HEK293 (cell line): ENCODE results near the gene SOX6.

Experiments used
- CTCF ChIA-PET: fragments of 350-600 bp; formaldehyde crosslinking; extraction: SDS; loops from one replicate; lab custom pipeline; 2021; ENCODE audit warnings: antibody characterized with exemption; lab: Yijun Ruan, JAX
- POLR2A ChIA-PET: fragments of 300-600 bp; formaldehyde crosslinking; extraction: SDS; loops from one replicate; lab custom pipeline; 2020; ENCODE audit warnings: antibody characterized with exemption, inconsistent platforms; lab: Yijun Ruan, JAX
- H3K27ac ChIP-seq: fragments of 200-500 bp; sonication (Bioruptor generic); 2 replicates; pipeline ENCODE4 v1.5.1; 2014; ENCODE audit warnings: low read depth, low read length, control low read depth, inconsistent platforms; ENCODE audit errors: extremely low read depth
- H3K36me3 ChIP-seq, 2 experiments: fragments of 200-500 bp in 1 of 2; sonication (Bioruptor generic) in 1 of 2; 1 replicate in 1 of 2; 2 replicates in 1 of 2; pipeline ENCODE4 v1.5.1; 2014 to 2017; ENCODE audit warnings: inconsistent platforms in 2 of 2, low read length in 2 of 2; ENCODE audit not compliant: control insufficient read depth in 2 of 2, insufficient read depth in 1 of 2
- H3K4me1 ChIP-seq: fragments of 200-500 bp; sonication (Bioruptor generic); 2 replicates; pipeline ENCODE4 v1.5.1; 2014; ENCODE audit warnings: mild to moderate bottlenecking, low read length, inconsistent platforms; ENCODE audit not compliant: control insufficient read depth, insufficient read depth
- H3K4me3 ChIP-seq: 2 replicates; pipeline ENCODE4 v1.5.1; 2011; ENCODE audit warnings: low read depth, mild to moderate bottlenecking, control low read depth, low read length, moderate library complexity
- H3K9me3 ChIP-seq: fragments of 200-500 bp; sonication (Bioruptor generic); 2 replicates; pipeline ENCODE4 v1.5.1; 2014; ENCODE audit warnings: low read depth, low read length, inconsistent platforms; ENCODE audit not compliant: control insufficient read depth, insufficient read depth
- BCL11B ChIP-seq: fragments of 450-650 bp; formaldehyde crosslinking; IDR thresholded peaks from 2 replicates; pipeline ENCODE4 v1.5.1; 2016; ENCODE audit warnings: low read depth, missing biosample characterization, missing genetic modification characterization
- GLIS1 ChIP-seq: fragments of 450-650 bp; formaldehyde crosslinking; IDR thresholded peaks from 2 replicates; pipeline ENCODE4 v1.5.1; 2016; ENCODE audit warnings: missing biosample characterization, missing genetic modification characterization
- INSM2 ChIP-seq: fragments of 450-650 bp; formaldehyde crosslinking; IDR thresholded peaks from 2 replicates; pipeline ENCODE4 v1.5.1; 2016; ENCODE audit warnings: missing biosample characterization, missing genetic modification characterization
- KLF9 ChIP-seq: fragments of 450-650 bp; formaldehyde crosslinking; IDR thresholded peaks from 2 replicates; pipeline ENCODE4 v1.5.1; 2016; ENCODE audit warnings: missing biosample characterization, missing genetic modification characterization, low read depth
- MZF1 ChIP-seq: fragments of 450-650 bp; formaldehyde crosslinking; IDR thresholded peaks from 2 replicates; pipeline ENCODE4 v1.5.1; 2017; ENCODE audit warnings: missing biosample characterization, missing genetic modification characterization, borderline replicate concordance
- PRDM1 ChIP-seq: fragments of 450-650 bp; formaldehyde crosslinking; IDR thresholded peaks from 2 replicates; pipeline ENCODE4; 2016; ENCODE audit warnings: missing biosample characterization, missing genetic modification characterization
- PRDM6 ChIP-seq: fragments of 450-650 bp; formaldehyde crosslinking; IDR thresholded peaks from 2 replicates; pipeline ENCODE4 v1.5.1; 2017; ENCODE audit warnings: missing biosample characterization, missing genetic modification characterization
- SP7 ChIP-seq: fragments of 450-650 bp; formaldehyde crosslinking; IDR thresholded peaks from 2 replicates; pipeline ENCODE4 v1.5.1; 2016; ENCODE audit warnings: missing biosample characterization, missing genetic modification characterization
- ZBTB1 ChIP-seq: fragments of 450-650 bp; formaldehyde crosslinking; IDR thresholded peaks from 2 replicates; pipeline ENCODE4 v1.5.1; 2016; ENCODE audit warnings: missing biosample characterization, missing genetic modification characterization
- ZBTB21 ChIP-seq: fragments of 450-650 bp; formaldehyde crosslinking; IDR thresholded peaks from 2 replicates; pipeline ENCODE4 v1.5.1; 2017; ENCODE audit warnings: missing biosample characterization, missing genetic modification characterization
- ZFHX2 ChIP-seq: fragments of 450-650 bp; formaldehyde crosslinking; conservative IDR thresholded peaks from 2 replicates; pipeline ENCODE4 v1.5.1; 2016; ENCODE audit warnings: missing biosample characterization, missing genetic modification characterization
- ZNF121 ChIP-seq: fragments of 450-650 bp; formaldehyde crosslinking; IDR thresholded peaks from 2 replicates; pipeline ENCODE4 v1.5.1; 2016; ENCODE audit warnings: missing biosample characterization, missing genetic modification characterization
- ZNF146 ChIP-seq: fragments of 450-650 bp; formaldehyde crosslinking; IDR thresholded peaks from 2 replicates; pipeline ENCODE4 v1.5.1; 2016; ENCODE audit warnings: missing biosample characterization, missing genetic modification characterization
- ZNF16 ChIP-seq: fragments of 450-650 bp; formaldehyde crosslinking; IDR thresholded peaks from 2 replicates; pipeline ENCODE4 v1.5.1; 2016; ENCODE audit warnings: low read depth, missing biosample characterization, missing genetic modification characterization
- ZNF23 ChIP-seq: fragments of 450-650 bp; formaldehyde crosslinking; IDR thresholded peaks from 2 replicates; pipeline ENCODE4 v1.5.1; 2016; ENCODE audit warnings: missing biosample characterization, missing genetic modification characterization, borderline replicate concordance
- ZNF24 ChIP-seq: fragments of 450-650 bp; formaldehyde crosslinking; IDR thresholded peaks from 2 replicates; pipeline ENCODE4 v1.5.1; 2016; ENCODE audit warnings: missing biosample characterization, missing genetic modification characterization
- ZNF366 ChIP-seq: fragments of 450-650 bp; formaldehyde crosslinking; conservative IDR thresholded peaks from 2 replicates; pipeline ENCODE4 v1.5.1; 2016; ENCODE audit warnings: missing biosample characterization, missing genetic modification characterization
- ZNF398 ChIP-seq: fragments of 450-650 bp; formaldehyde crosslinking; IDR thresholded peaks from 2 replicates; pipeline ENCODE4 v1.5.1; 2017; ENCODE audit warnings: missing biosample characterization, missing genetic modification characterization
- ZNF426 ChIP-seq: fragments of 450-650 bp; formaldehyde crosslinking; IDR thresholded peaks from 2 replicates; pipeline ENCODE4 v1.5.1; 2017; ENCODE audit warnings: missing biosample characterization, missing genetic modification characterization, mild to moderate bottlenecking, inconsistent platforms, moderate library complexity
- ZNF501 ChIP-seq: fragments of 450-650 bp; formaldehyde crosslinking; IDR thresholded peaks from 2 replicates; pipeline ENCODE4 v1.5.1; 2016; ENCODE audit warnings: missing biosample characterization, missing genetic modification characterization
- ZNF514 ChIP-seq: fragments of 450-650 bp; formaldehyde crosslinking; IDR thresholded peaks from 2 replicates; pipeline ENCODE4 v1.5.1; 2016; ENCODE audit warnings: missing biosample characterization, missing genetic modification characterization
- ZNF596 ChIP-seq: fragments of 450-650 bp; IDR thresholded peaks from 2 replicates; pipeline ENCODE4 v1.5.0; 2018; ENCODE audit warnings: missing biosample characterization, mild to moderate bottlenecking, missing genetic modification characterization, moderate library complexity
- ZNF610 ChIP-seq: fragments of 450-650 bp; formaldehyde crosslinking; IDR thresholded peaks from 2 replicates; pipeline ENCODE4 v1.5.1; 2016; ENCODE audit warnings: missing biosample characterization, missing genetic modification characterization, borderline replicate concordance
- ZNF776 ChIP-seq: fragments of 450-650 bp; formaldehyde crosslinking; IDR thresholded peaks from 2 replicates; pipeline ENCODE4 v1.5.0; 2017; ENCODE audit warnings: missing biosample characterization, missing genetic modification characterization, borderline replicate concordance
- ZNF837 ChIP-seq: fragments of 450-650 bp; formaldehyde crosslinking; IDR thresholded peaks from 2 replicates; pipeline ENCODE4 v1.5.1; 2016; ENCODE audit warnings: missing biosample characterization, missing genetic modification characterization

SOX6 gene

GRCh38 chr11:16347928-16348685 is 8.2 kb downstream of the SOX6 start:
- no peaks in the 10 kb centered on the region for H3K4me1 ChIP-seq
- no peaks in the 10 kb centered on the region for H3K36me3 ChIP-seq
- no peak overlapping the region for H3K4me3 ChIP-seq
- no peaks in the 10 kb centered on the region for H3K9me3 ChIP-seq
- POLR2A ChIA-PET: no interaction called here
- TF ChIP-seq GLIS1: no peak
- TF ChIP-seq ZNF121 (tag by site-specific recombination): no peak
- TF ChIP-seq ZNF398 (tag by site-specific recombination): peak; percentile 36; the same call in 1 of the 2 replicates
- TF ChIP-seq ZNF596 (tag by site-specific recombination): no peak
- no peak for TF ChIP-seq ZNF146 (tag by site-specific recombination)
- TF ChIP-seq ZNF776 (tag by site-specific recombination): no peak
- peak; percentile 75 for TF ChIP-seq PRDM1 (tag by site-specific recombination)
- no peak for TF ChIP-seq ZNF514 (tag by site-specific recombination)
- no peak for TF ChIP-seq ZNF501 (tag by site-specific recombination)
- TF ChIP-seq ZNF837 (tag by site-specific recombination): no peak
- CTCF ChIA-PET: no interaction called here
- H3K27ac ChIP-seq: no peak overlapping the region

- ChIA-PET CTCF (interaction anchor here (0.6 kb wide), 2 partner anchors 20 to 539 kb away, joined by 3 read pairs; no protein-coding TSS in a partner anchor), POLR2A (no interaction called here)
- H3K4me3 ChIP-seq: no peak overlapping the region
- no peaks in the 10 kb centered on the region for H3K4me1 ChIP-seq
- no peak overlapping the region for H3K27ac ChIP-seq
- H3K36me3 ChIP-seq: no peaks in the 10 kb centered on the region
- TF ChIP-seq MZF1 (tag by site-specific recombination) (no peak), SP7 (tag by site-specific recombination) (peak; percentile 93), ZNF24 (tag by site-specific recombination) (no peak)
- H3K9me3 ChIP-seq: no peaks in the 10 kb centered on the region
These were observed 9.4 kb downstream of the SOX6 start for GRCh38 chr11:16346975-16347374.

GRCh38 chr11:16341853-16342252 is 14.5 kb downstream of the SOX6 start:
- Histone ChIP-seq H3K9me3 (no peaks in the 10 kb centered on the region), H3K4me1 (no peaks in the 10 kb centered on the region), H3K27ac (no peak overlapping the region), H3K4me3 (no peak overlapping the region), H3K36me3 (no peaks in the 10 kb centered on the region)
- no peak for TF ChIP-seq BCL11B (tag by site-specific recombination)
- TF ChIP-seq ZNF23 (tag by site-specific recombination): no peak
- ChIA-PET CTCF (no interaction called here), POLR2A (no interaction called here)

- POLR2A ChIA-PET: no interaction called here
- CTCF ChIA-PET: no interaction called here
- no peak overlapping the region for H3K4me3 ChIP-seq
- no peak for TF ChIP-seq ZBTB21 (tag by site-specific recombination)
- no peak for TF ChIP-seq ZNF366 (tag by site-specific recombination)
- no peak for TF ChIP-seq KLF9
- no peak for TF ChIP-seq ZNF426
- no peak for TF ChIP-seq ZBTB1 (tag by site-specific recombination)
- TF ChIP-seq INSM2 (tag by site-specific recombination): no peak
- TF ChIP-seq ZFHX2 (tag by site-specific recombination): no peak
- no peak for TF ChIP-seq ZNF610 (tag by site-specific recombination)
- TF ChIP-seq PRDM6 (tag by site-specific recombination): no peak
- TF ChIP-seq ZNF16 (tag by site-specific recombination): no peak
These were observed 18.0 kb downstream of the SOX6 start for GRCh38 chr11:16338393-16338792.

More at GRCh38 chr11:16338393-16338792, 18.0 kb downstream of the SOX6 start:
- Histone ChIP-seq H3K36me3 (no peaks in the 10 kb centered on the region), H3K9me3 (no peaks in the 10 kb centered on the region), H3K27ac (no peak overlapping the region), H3K4me1 (no peaks in the 10 kb centered on the region)
